Measurements from ENCODE around the gene VCL. TPM values are rescaled to one million over a fixed set of nuclear protein-coding genes. Genes with fewer than 3 reads are reported as not detected.
A peak's percentile ranks its signal among the peaks of the same experiment; 100 is the strongest.

Gene VCL
- total RNA-seq, 8 experiments from 2014 or later = 15.9 to 105 (median 44.0) TPM

DNA sequence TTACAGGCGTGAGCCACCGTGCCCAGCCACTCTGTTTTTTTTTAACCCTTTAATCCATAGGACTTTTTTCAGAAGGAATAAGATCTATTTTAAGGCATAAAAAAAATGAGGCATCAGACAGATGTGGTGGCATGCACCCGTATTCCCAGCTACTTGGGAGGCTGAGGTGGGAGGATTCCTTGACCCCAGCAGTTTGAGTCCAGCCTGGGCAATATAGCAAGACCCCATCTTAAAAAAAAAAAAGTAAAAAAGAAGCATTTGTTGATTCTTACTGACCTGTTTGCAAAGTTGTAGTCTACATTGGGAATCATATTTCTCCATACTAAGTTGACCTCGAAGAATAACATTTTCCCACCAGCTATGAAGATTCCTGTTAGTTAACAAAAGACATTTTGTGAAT is 38.6 kb downstream of the VCL start:
- in situ Hi-C loops (cut with MboI; ENCODE audit: low pct_unique_long_range_greater_than_20kb in 2 of 9, low sequenced_read_pairs in 9 of 9, unreplicated experiment in 9 of 9) = no loop called here
- WGBS, 10 experiments = 85 to 100% (median 100%) methylated on average over 1 to 4 of the region's 4 CpGs; no CpG with 5 or more reads in 3 of the 10 experiments
- Histone ChIP-seq H3K27ac (no peak overlapping the region), H3K4me1 (replicated peaks in 1 of 2) (peaks cover 20 to 29% of the 10 kb centered on the region in 2 donors), H3K4me3 (no peak overlapping the region)
- ATAC-seq (replicated peaks in 6 of 8) = no peak

DNA sequence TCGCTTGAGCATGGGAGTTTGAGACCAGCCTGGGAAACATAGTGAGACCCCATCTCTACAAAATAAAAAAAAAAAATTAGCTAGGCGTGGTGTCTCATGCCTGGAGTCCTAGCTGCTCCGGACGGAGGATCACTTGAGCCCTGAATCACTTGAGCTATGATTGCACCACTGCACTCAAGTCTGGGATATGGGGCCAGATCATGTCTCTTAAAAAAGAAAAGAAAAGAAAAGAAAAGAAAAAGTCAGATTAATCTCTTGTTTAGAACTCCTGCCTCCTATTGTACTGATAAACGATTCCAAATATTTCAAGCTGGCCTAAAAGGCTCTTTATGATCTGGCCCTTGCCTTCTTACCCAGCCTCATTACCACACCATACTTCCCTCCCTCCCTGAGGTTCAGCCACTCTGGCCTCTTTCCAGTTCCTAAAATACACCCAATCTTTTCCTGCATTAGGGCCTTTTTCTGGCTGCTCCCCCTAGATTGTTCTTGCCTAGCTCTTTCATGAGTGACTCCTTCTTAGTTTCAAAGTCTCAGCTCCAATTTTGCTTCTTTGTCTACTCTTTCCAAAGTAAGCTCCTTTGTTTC is 41.7 kb downstream of the VCL start:
- in situ Hi-C loops (cut with MboI; ENCODE audit: low pct_unique_long_range_greater_than_20kb in 2 of 9, low sequenced_read_pairs in 9 of 9, unreplicated experiment in 9 of 9) = no loop called here
- WGBS, 10 experiments = 10 to 100% (median 89%) methylated on average over 1 to 5 of the region's 5 CpGs; no CpG with 5 or more reads in 2 of the 10 experiments
- H3K27ac ChIP-seq = no peak overlapping the region
- peak in 3 of 8 experiments; percentile 31 to 54 (median 47) for ATAC-seq (replicated peaks in 6 of 8)
- H3K4me1 ChIP-seq (replicated peaks in 1 of 2) = peaks cover 8 to 10% of the 10 kb centered on the region in 2 donors
- H3K4me3 ChIP-seq = no peak overlapping the region

DNA sequence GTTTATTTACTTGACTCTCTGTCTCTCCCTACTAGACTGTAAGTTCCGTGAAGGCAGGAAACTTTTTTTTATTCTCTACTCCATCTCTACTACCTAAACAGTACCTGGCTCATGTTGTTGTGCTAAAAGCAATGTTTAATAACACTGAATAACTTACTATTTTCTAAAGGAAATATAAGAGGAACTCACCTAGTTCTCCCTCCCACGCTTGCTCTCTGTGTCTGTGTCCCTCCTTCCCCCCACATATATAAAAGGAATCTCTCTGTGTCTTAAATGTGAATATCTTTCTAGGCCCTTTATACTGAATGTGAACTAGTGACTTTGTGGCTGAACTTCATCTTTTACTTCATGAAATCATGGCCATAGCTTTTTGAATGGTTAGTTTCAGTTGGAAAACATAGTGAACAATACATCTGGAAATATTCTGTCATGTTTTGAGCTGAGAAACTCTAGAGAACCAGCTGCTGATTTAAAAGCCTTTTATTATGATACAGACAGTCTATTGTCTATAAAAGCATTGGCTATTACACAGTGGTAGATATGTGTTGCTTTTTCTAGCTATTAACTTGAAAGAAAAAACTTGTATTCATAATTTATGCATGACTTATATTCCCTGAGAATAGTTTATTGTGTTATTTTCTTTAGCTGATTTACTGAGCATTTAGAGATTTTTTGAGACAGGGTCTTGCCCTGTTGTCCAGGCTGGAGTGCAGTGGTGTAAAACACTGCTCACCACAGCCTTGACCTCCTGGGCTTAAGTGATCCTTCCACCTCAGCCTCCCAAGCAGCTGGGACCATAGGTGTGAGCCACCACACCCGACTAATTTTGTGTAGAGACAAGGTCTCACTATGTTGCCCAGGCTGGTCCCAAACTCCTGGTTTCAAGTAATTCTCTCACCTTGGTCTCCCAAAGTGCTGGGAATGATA is 42.5 kb downstream of the VCL start:
- no peak for ATAC-seq (replicated peaks in 6 of 8)
- in situ Hi-C loops (cut with MboI; ENCODE audit: low pct_unique_long_range_greater_than_20kb in 2 of 9, low sequenced_read_pairs in 9 of 9, unreplicated experiment in 9 of 9) = no loop called here
- no peak overlapping the region for H3K4me3 ChIP-seq
- H3K4me1 ChIP-seq (replicated peaks in 1 of 2) = peaks cover 2 to 3% of the 10 kb centered on the region in 2 donors
- 0 to 100% (median 100%) methylated on average over 1 to 3 of the region's 3 CpGs; no CpG with 5 or more reads in 1 of the 10 experiments for WGBS, 10 experiments
- no peak overlapping the region for H3K27ac ChIP-seq

DNA sequence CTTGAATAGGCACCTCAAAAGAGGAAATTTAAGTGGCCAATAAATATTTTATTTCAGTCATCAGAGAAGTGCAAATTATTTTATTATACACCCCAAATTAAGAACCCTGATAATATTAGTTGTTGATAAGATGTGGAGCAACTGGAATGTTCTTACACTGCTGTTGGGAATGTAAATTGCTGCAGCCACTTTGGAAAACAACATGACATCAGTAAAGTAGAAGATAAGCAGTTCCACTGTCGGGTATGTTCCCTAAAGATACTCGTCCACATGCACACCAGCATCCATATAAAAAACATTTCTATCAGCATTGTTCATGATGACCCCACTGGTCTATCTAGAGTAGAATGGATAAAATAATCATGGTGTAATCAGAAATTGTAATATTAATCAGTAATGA is 46.5 kb downstream of the VCL start:
- Histone ChIP-seq H3K4me1 (replicated peaks in 1 of 2) (no peaks in the 10 kb centered on the region), H3K27ac (no peak overlapping the region), H3K4me3 (no peak overlapping the region)
- 83 to 100% (median 100%) methylated on average over 1 to 2 of the region's 2 CpGs; no CpG with 5 or more reads in 3 of the 10 experiments for WGBS, 10 experiments
- no peak for ATAC-seq (replicated peaks in 6 of 8)
- in situ Hi-C loops (cut with MboI; ENCODE audit: low pct_unique_long_range_greater_than_20kb in 2 of 9, low sequenced_read_pairs in 9 of 9, unreplicated experiment in 9 of 9) = no loop called here

DNA sequence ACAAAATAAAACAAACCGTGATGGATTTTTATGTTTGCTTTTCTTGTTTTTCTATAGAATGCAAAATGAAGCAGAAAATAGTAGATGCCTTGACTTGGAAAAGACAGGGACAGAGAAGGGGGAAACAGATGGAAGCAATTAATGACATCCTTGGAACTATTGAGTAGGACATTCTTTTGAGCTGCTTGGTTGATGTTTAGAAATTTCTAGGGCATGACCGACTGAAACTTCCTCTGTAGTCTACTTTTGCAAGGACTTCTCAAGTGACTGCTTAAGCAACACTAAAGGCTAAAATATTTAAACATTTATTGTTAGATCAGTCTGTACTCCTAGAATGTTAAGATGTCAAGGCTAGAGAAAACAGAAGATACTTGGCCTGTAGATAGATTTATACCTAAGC is 49.4 kb downstream of the VCL start:
- Histone ChIP-seq H3K4me1 (replicated peaks in 1 of 2) (no peaks in the 10 kb centered on the region), H3K27ac (no peak overlapping the region), H3K4me3 (no peak overlapping the region)
- ATAC-seq (replicated peaks in 6 of 8) = peak in 3 of 8 experiments; percentile 8 to 24 (median 18)
- WGBS, 10 experiments = 0 to 89% (median 28%) methylated on average over 1 to 2 of the region's 2 CpGs; no CpG with 5 or more reads in 4 of the 10 experiments
- in situ Hi-C loops (cut with MboI; ENCODE audit: low pct_unique_long_range_greater_than_20kb in 2 of 9, low sequenced_read_pairs in 9 of 9, unreplicated experiment in 9 of 9) = no loop called here

DNA sequence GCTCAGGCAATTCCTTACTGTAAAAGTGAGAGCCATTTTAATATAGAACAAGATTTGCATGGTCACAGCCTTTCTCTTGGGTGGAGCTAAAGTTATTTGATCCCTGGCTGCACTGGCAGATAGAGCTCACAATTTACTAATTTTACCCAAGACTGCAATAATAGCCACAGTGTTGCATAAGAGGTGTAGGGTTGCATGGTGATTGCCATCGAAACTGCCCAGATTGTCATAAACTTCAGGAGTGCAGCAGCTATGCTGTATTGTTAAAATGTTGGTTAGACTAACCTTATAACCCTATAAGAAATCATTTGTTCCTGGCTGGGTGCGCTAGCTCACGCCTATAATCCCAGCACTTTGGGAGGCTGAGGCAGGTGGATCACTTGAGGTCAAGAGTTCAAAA is 50.0 kb downstream of the VCL start:
- Histone ChIP-seq H3K4me3 (no peak overlapping the region), H3K27ac (no peak overlapping the region), H3K4me1 (replicated peaks in 1 of 2) (no peaks in the 10 kb centered on the region)
- in situ Hi-C loops (cut with MboI; ENCODE audit: low pct_unique_long_range_greater_than_20kb in 2 of 9, low sequenced_read_pairs in 9 of 9, unreplicated experiment in 9 of 9) = no loop called here
- ATAC-seq (replicated peaks in 6 of 8) = peak in 3 of 8 experiments; percentile 76 to 93 (median 78)
- 77 to 100% (median 90%) methylated on average over 2 to 3 of the region's 3 CpGs; no CpG with 5 or more reads in 4 of the 10 experiments for WGBS, 10 experiments

DNA sequence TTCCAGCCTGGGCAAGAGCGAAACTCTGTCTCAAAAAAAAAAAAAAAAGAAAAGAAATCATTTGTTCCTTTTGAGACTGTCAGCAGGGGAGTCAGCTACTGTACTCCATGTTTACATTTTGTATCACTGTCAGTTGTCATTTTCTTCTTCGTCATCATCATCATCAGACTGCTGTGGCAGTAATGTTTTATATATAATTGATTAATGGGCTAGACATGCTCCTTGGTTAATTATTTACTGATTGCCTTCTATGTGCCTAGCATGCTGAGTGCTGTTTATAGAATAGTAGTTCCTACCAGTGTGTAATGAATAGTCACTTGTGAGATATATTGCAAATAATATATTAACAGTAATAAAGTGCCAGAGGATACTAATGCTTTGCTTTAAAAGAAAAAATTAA is 50.5 kb downstream of the VCL start:
- no peak for ATAC-seq (replicated peaks in 6 of 8)
- in situ Hi-C loops (cut with MboI; ENCODE audit: low pct_unique_long_range_greater_than_20kb in 2 of 9, low sequenced_read_pairs in 9 of 9, unreplicated experiment in 9 of 9) = no loop called here
- no peak overlapping the region for H3K4me3 ChIP-seq
- WGBS, 10 experiments = 80 to 100% (median 100%) methylated on average over 1 to 2 of the region's 2 CpGs; no CpG with 5 or more reads in 2 of the 10 experiments
- no peak overlapping the region for H3K27ac ChIP-seq
- H3K4me1 ChIP-seq (replicated peaks in 1 of 2) = no peaks in the 10 kb centered on the region

DNA sequence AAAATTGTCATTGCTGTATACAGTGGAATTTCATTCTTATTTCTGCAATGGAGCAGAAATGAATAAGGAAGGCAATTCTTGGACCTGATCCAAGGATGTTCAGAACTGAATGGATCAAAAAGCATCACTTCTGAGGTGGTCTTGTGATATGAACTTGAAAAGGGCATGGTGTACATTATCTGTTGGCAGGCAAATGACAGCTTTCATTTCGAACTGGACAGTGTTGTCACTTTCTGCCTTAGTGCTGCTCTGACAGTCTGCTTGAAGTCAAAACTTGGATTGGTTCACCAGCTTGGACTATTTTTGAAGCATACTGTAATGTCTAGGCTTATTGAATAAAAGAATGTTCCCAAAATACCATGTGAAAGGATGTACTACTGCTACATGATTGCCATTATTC is 52.0 kb downstream of the VCL start:
- 0 to 100% (median 90%) methylated on average over 1 of the region's 1 CpG; no CpG with 5 or more reads in 5 of the 10 experiments for WGBS, 10 experiments
- no peak for ATAC-seq (replicated peaks in 6 of 8)

DNA sequence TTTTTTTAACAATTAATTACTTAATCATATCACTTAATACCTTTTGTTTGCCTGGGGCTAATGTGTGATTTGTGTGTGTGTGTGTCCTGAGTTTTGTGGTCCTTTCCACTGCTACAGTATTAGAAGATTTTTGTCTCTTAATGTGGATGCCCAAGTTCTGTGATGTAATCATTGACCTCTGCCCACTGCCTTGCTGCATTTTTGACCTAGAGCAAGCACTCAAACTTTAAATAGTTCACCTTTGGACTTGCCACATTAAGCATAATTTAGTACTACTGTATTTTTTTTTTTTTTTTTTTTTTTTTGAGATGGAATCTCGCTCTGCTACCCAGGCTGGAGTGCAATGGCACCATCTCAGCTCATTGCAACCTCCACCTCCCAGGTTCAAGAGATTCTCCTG is 52.7 kb downstream of the VCL start:
- no peak overlapping the region for H3K4me3 ChIP-seq
- H3K4me1 ChIP-seq (replicated peaks in 1 of 2) = no peaks in the 10 kb centered on the region
- ATAC-seq (replicated peaks in 6 of 8) = no peak
- in situ Hi-C loops (cut with MboI; ENCODE audit: low pct_unique_long_range_greater_than_20kb in 2 of 9, low sequenced_read_pairs in 9 of 9, unreplicated experiment in 9 of 9) = no loop called here
- H3K27ac ChIP-seq = no peak overlapping the region
- WGBS, 10 experiments = 80 to 100% (median 80%) methylated on average over 1 of the region's 1 CpG; no CpG with 5 or more reads in 7 of the 10 experiments

More for the DNA sequence above, 52.0 kb downstream of the VCL start:
- H3K4me3 ChIP-seq = no peak overlapping the region
- in situ Hi-C loops (cut with MboI; ENCODE audit: low pct_unique_long_range_greater_than_20kb in 2 of 9, low sequenced_read_pairs in 9 of 9, unreplicated experiment in 9 of 9) = no loop called here
- H3K27ac ChIP-seq = peak overlapping the region in 1 of 2 donors; percentile 12
- no peaks in the 10 kb centered on the region for H3K4me1 ChIP-seq (replicated peaks in 1 of 2)

DNA sequence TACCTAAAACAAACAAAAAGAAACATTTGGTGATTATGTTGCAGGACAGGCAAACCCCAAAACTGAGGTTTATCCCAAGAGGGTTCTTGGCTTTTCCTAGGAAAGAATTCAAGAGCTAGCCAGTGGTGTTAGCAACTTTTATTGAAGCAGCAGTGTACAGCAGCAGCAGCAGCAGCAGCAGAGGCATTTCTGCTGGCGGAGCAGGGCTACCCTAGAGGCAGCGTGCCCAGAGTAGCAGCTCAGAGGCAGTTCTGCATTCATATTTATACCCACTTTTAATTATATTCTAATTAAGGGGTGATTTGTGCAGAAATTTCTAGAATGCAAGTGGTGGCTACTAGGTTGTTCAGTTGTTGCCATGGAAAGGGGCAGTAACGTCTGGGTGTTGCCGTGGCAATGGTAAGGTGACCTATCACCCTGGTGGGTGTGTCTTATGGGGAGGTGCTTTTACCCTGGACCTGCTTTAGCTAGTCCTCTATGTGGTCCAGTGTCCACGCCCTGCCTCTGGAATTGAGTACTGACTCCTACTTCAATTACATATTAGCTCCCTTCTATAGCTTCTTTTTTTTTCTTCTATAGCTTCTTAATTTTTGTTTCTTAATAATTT is 53.9 kb downstream of the VCL start:
- in situ Hi-C loops (cut with MboI; ENCODE audit: low pct_unique_long_range_greater_than_20kb in 2 of 9, low sequenced_read_pairs in 9 of 9, unreplicated experiment in 9 of 9) = no loop called here
- Histone ChIP-seq H3K4me1 (replicated peaks in 1 of 2) (no peaks in the 10 kb centered on the region), H3K4me3 (no peak overlapping the region), H3K27ac (no peak overlapping the region)
- ATAC-seq (replicated peaks in 6 of 8) = peak; percentile 13 to 74 (median 63)
- 47 to 100% (median 75%) methylated on average over 1 to 5 of the region's 5 CpGs; no CpG with 5 or more reads in 1 of the 10 experiments for WGBS, 10 experiments

DNA sequence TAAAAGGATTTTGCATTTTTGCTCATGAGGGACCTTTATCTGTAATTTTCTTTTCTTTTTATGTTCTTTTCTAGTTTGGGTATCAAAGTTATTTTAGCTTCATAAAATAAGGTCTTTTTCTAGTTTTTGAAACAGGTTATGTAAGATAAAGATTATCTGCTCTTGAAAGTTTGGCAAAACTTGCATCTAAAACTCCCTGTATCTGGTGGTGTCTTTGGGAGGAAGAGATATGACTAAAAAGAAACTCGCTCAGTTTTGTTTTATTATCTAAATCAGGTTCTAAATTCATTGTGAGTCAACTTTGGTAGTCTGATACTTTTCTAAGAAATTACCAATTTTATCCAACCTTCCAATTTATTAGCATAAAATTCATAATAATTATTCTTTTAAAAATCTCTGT is 55.1 kb downstream of the VCL start:
- H3K4me1 ChIP-seq (replicated peaks in 1 of 2) = no peaks in the 10 kb centered on the region
- 90 to 100% (median 100%) methylated on average over 1 of the region's 1 CpG for WGBS, 10 experiments
- in situ Hi-C loops (cut with MboI; ENCODE audit: low pct_unique_long_range_greater_than_20kb in 2 of 9, low sequenced_read_pairs in 9 of 9, unreplicated experiment in 9 of 9) = no loop called here
- ATAC-seq (replicated peaks in 6 of 8) = no peak
- no peak overlapping the region for H3K4me3 ChIP-seq
- H3K27ac ChIP-seq = no peak overlapping the region

DNA sequence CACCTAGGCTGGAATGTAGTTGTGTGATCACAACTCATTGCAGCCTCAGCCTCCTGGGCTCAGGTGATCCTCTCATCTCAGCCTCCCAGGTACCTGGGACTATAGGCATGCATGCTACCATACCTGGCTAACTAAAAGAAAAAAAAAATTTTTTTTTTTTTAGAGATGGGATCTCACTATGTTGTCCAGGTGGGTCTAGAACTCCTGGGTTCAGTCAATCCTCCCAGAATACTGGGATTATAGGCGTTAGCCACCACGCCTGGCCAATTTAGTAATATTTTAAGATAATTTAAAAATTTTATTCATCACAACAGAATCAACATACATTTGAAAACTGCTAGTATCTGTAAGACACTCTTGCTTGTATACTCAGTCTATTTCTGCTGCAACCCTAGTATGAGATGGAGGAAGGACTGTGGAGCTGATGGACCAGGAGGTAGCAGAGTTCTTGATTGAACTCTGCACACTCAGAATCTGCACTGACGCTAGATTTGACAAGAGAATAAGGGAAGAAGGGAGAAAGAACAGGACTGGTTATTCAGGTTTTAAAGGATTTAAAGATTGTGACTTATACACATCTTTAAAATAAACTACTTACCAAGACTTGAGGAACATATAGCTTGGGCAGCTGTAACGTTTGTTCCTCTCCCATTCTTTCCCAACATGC is 57.6 kb downstream of the VCL start:
- H3K27ac ChIP-seq = no peak overlapping the region
- ATAC-seq (replicated peaks in 6 of 8) = peak in 1 of 8 experiments; percentile 43
- in situ Hi-C loops (cut with MboI; ENCODE audit: low pct_unique_long_range_greater_than_20kb in 2 of 9, low sequenced_read_pairs in 9 of 9, unreplicated experiment in 9 of 9) = no loop called here
- no peak overlapping the region for H3K4me3 ChIP-seq
- H3K4me1 ChIP-seq (replicated peaks in 1 of 2) = no peaks in the 10 kb centered on the region
- WGBS, 10 experiments = 43 to 100% (median 89%) methylated on average over 1 to 4 of the region's 4 CpGs; no CpG with 5 or more reads in 3 of the 10 experiments
